GM12872 (cell line): ENCODE data around the gene RCL1.

Experiments
- CTCF ChIP-seq: IDR thresholded peaks from 3 replicates; pipeline ENCODE4 v1.5.1; 2011; ENCODE audit warnings: low read depth, mild to moderate bottlenecking, low read length, moderate library complexity; ENCODE audit not compliant: insufficient read depth

Gene RCL1

DNA sequence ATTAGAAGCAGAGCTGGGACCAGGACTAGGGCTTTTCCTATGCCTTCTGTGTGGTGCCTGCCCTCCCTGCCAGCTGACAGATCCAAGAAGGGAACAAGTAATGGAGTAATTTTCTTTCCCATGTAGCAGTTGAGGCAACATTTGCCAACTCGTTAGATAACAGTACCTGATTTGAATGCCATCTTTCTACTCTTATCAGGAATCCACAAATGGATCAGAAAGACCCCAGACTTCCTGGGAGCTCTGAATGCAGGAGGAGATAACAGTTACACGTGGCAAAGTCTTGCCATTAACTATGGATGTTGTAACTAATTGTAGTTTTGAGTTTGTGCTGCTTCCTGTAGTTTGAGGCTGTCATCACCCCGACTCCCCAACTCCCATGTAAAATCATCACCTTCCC lies 39.2 kb downstream of the RCL1 start:
- no peak for TF ChIP-seq CTCF

GRCh38 chr9:4832786-4833579 lies 40.2 kb downstream of the RCL1 start:
- no peak for TF ChIP-seq CTCF

GRCh38 chr9:4833781-4834560 lies 41.2 kb downstream of the RCL1 start:
- TF ChIP-seq CTCF: no peak

DNA sequence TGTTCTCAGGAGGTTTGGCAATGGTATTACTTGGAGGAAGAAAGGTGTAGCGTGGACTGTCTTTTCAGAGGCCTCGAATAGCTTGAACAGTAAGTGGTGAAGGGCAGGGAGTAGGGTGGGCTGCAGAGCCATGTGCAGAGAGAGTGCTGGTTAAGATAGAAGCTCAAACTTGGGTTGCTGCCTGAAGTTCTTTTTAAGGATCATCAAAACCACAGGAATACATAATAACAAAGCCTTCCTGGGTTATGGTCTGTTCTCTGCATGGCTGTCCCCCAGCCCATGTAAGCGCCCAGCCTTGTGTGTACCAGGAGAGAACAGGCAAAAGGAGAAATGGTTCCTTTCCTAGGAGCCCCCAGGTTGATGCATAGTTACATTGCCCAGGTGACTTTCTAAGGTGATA lies 43.9 kb downstream of the RCL1 start:
- TF ChIP-seq CTCF: no peak

DNA sequence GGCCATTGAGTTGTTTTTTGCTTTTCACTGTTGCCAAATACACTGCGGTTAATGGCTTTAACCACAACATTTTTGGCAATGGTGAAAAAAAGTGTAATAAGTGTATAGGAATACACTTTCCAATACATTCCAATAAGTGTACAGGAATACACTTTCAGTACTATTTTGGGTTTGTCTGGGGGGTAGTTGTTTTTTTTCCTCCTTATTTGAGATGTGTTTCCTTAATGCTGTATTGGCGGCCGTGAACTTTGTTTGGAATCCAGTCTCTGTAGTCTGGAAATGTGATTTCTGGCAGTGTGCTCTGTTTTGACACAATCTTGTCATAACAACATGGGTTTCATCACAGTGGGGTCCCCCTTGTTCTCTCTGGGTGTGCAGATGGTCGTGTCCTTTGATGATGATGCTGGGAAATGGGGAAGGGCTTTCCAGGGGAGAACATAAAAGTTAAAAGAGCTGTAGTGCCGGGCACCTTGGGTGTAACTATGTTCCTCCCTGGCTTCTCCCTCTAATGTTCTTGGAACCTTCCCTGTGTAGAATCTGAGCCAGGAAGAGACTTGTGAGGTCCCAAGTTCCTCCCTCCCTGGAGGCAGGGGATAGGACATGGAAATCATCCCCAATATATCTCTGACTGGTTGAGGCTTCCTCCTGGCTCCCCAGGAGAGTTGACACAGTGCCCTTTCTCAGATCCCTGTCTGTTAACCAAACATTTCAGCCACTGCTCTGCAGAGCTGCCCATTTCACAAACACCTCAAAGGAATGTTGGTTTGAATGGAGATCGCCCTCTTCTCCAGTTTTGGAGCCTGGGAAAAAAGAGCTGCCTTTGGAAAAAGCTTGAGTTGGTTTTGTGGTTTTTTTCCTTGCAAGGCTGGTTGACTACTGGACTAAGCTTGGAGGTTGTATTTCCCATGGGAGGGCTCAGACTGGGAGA lies 44.8 kb downstream of the RCL1 start:
- no peak for TF ChIP-seq CTCF

DNA sequence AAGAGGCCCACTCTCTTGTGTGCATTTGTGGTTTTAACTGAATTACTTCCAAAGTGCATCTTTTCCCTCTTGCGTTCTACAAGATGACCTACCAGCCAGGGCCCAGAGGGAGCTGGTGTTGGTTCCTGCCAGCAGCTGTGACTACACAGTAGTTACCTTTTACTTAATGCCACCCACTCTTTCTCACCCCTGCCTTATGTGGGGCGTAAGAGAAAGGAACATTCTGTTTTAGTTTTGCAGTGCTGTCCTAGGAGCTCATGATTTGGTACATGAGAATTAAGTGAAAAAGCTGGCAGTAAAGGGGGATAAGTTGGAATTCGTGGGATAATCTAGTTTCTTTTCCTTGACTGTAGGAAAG lies 45.4 kb downstream of the RCL1 start:
- TF ChIP-seq CTCF: no peak

DNA sequence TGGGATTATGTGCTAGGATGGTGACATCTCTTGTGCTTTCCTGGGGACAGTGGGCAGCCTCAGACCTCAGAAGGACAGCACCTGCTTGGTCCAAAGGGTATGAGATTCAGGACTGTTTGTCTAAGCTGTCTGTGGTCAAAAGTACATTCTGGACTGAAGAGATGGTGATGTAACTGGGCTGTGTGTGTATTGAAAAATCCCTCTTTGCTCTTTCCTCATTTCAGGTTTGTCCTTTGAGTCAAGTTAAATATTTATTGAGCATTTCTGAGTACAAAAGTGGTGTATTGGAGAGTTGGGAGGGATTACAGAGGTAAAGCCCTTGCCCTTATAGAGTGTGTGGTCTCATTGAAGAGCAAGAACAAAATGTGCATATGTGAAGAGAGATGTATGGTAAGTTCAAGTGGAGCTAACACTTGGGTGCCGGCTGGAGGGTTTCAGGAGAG lies 46.7 kb downstream of the RCL1 start:
- TF ChIP-seq CTCF: no peak
